Eye (tissue), 1 donor: ENCODE data around the gene AUTS2.

Source experiments
- DNase-seq: peaks from one replicate; pipeline ENCODE4 v3.0.0-alpha.2; 2015

AUTS2 gene

GRCh38 chr7:69736126-69736810 lies 138.0 kb downstream of the AUTS2 start:
- no peak for DNase-seq

GRCh38 chr7:69738396-69738951 lies 140.2 kb downstream of the AUTS2 start:
- peak; percentile 84 for DNase-seq

DNA sequence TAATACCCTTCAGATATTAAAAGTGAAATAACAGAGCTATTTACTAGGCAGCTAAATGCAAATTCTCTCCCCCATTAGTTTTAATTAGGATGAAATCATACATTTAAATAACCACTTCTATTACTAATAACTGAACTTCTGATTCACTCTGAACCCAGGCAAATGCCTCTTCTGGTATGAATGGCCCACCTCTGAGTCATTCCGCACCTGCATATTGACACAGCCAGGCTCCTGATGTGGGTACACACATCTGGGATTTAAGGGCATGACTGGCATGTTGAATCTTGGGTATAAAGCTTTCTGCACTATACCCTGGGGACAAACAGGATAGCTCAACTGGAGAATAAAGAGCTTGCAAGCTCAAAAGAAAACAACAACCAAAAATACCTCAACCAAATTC lies 140.9 kb downstream of the AUTS2 start:
- no peak for DNase-seq

GRCh38 chr7:69739931-69740431 lies 141.7 kb downstream of the AUTS2 start:
- peak; percentile 80 for DNase-seq

DNA sequence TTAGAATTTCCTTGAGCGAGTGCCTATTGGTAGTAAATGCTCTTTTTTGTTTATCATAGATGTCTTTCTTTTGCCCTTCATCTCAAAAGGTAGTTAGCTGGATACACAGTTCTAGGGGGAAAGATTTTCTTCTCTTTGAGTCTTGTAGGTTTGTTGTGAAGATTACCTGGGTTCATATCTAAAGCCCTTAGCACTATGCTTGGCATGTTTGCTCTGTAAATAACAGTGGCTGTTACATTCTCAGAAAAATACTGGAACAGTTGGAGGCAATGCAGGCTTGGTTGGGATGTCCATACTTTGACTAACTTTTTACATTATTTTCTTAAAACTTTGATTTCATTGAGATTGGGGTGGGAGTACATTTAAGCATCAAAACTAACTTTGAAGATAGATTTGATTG lies 144.0 kb downstream of the AUTS2 start:
- no peak for DNase-seq

DNA sequence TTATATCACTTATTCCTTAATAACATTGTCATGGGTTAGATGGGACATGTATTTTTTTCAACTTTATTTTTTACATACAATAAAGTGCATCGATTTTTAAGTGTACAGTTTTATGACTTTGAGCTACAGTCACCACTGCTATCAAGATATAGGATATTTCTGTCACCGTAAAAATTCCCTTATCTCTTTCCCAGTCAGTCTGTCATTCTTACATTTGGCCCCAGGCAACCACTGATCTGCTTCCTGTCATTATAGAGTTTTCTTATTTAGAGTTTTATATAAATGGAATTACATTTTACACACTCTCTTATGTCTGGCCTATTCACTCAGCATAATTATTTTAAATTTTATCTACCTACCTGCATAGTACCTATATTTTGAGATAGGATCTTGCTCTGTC lies 145.2 kb downstream of the AUTS2 start:
- DNase-seq: no peak

GRCh38 chr7:69744026-69744425 lies 145.8 kb downstream of the AUTS2 start:
- DNase-seq: no peak

GRCh38 chr7:69746383-69746782 lies 148.1 kb downstream of the AUTS2 start:
- no peak for DNase-seq

DNA sequence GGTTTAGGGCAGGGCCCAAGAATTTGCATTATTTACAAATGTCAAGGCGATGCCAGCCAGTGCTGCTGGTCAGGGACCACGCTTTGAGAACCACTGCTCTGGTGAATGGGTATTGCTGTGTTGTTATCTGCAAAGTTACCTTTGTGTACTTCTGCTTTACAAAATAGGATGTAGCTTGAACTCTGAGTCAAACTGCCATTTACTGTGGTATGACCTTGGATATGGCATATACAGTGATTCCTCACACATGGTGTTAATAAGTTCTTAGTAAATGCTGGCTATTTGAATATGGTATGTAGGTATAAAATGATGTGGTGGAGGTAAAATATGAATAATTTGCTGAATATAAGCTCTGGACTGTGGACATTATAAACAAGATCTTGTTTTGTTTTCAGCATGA lies 148.9 kb downstream of the AUTS2 start:
- DNase-seq: no peak

DNA sequence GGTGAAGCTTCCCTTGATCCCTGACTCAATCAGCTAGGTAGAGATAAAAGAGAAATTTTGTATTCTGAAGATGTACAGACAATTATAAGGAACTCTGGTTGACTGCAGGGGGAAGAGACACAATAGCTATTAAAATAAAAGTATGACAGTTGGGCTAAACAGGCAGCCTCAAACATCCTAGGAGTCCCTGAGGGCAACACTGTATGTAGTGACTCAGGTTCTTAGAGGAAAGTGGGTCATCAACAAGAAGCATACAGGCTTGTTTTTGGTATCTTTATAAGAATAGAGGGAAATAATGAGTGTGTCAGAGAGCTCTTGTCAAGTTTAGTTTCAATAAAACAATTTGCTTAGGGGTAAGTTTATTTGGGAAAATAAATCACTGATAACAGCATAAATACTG lies 150.3 kb downstream of the AUTS2 start:
- DNase-seq: no peak

DNA sequence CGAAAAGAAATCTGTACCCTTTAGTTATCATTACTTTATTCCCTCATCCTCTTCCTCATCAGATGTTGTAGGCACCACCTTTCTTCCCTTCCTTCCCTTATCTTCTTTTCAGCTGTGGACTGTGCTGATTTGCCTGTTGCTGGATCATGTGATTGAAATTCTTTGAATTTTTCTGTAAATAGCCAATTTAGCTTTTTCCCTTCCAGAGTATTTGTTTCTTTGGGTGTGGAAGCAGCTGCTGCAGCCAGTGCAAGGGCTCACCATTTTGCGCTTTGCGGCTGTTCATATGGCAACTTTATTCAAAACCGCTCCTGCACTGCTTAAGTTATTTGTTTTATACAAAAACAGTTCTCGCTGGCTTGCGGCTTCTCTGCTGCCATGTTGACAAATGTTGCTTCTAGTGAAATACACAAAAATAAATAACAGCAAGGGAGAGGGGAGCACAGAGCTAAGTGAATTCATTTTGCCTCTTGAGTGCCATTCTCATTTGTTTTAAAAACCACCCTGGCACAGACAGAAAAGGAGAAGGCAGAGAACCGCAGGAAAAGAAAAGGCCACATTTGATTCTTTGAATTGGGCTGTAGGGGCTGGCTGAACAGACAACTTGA lies 151.2 kb downstream of the AUTS2 start:
- DNase-seq: no peak

- DNase-seq: no peak
Observed at GRCh38 chr7:69749994-69750393, 151.7 kb downstream of the AUTS2 start.

- no peak for DNase-seq
Observed at GRCh38 chr7:69751026-69751425, 152.8 kb downstream of the AUTS2 start.

DNA sequence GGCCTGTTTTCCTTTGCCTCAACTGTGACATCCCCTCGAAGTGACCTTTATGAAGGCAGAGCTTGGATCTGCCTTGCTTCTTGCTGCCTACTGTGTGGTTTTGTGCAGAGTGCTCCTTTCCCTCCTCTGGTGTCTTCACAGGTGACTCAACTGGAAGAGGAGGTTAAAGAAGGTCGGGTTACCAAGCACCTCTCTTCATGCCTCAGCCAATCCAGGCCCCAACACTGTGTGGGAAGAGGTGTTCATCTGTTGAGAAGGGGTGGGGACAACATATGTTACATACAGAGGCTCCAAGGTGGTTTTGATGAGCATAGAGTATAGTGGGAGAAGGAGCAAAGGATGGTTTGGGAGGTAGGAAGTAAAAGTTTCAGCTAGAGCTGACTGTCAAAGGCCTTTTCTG lies 155.7 kb downstream of the AUTS2 start:
- DNase-seq: no peak

DNA sequence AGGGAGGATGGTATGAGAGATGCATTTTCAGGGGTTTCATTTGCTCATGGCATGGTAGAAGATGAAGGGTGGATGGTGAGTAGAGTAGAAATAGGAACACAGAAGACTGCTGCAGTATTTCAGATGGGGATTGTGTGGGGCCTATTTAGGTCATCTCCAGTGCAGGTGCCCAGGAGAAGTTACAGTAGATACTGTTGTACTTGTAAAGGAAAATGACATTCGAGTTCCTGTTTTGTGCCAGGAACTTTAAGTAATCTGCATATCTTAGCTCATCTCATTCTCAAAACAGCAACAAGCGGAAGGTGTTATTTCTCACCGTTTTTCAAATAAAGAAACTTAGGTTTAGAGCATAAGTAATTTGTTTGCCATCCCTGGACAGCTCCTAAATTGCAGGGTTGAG lies 156.2 kb downstream of the AUTS2 start:
- DNase-seq: no peak

GRCh38 chr7:69756235-69756634 lies 158.0 kb downstream of the AUTS2 start:
- DNase-seq: no peak

GRCh38 chr7:69757528-69757927 lies 159.3 kb downstream of the AUTS2 start:
- no peak for DNase-seq

GRCh38 chr7:69757981-69758430 lies 159.7 kb downstream of the AUTS2 start:
- peak; percentile 43 for DNase-seq

DNA sequence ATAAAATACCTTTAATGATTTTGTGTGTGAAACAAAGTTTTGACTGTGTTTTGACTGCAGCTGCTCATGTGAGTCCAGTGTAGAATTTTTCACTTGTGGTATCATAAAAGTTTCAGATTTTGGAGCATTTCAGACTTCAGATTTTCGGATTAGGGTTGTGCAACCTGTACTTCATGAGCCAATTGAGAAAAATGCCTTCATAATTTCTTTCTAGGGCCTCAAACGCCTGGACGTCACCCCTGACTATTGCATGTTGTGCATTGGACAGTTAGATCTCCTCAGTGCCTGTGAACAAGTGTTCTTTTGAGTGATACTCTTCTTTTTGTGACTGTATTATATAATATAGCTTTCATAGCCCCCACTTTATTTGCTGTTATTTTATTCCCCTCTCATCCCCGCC lies 161.1 kb downstream of the AUTS2 start:
- no peak for DNase-seq

DNA sequence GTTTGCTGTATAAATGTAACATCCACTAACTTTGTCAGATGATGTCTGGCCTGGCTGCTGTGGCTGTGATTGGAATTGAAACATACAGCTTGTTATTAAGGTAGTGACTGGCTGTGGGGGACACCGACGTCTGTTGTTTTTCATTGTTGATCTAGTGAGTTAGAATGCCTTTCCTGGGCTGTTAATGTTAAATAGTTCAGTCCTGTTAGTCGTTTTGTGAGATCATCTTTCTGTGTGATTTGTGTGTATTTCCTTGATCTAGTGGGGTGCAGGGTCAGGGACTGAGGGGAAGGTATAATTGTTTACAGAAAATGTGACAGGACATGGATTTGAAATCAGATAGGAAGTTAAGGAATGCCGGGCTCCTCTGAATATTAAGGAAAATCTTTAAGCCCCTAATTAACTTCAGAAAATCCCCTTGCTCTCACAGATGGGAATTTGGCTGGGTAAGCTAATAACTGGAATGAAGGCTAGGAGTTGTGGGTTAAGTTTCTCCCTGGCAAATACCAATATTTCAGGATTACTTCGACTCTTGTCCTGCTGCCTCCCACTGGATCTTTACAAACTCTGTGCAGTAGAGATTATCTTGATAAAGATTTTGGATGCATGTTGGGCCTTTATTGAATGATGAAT lies 163.1 kb downstream of the AUTS2 start:
- no peak for DNase-seq

- DNase-seq: no peak
Observed at GRCh38 chr7:69762821-69763352, 164.6 kb downstream of the AUTS2 start.

GRCh38 chr7:69763513-69763912 lies 165.2 kb downstream of the AUTS2 start:
- no peak for DNase-seq

DNA sequence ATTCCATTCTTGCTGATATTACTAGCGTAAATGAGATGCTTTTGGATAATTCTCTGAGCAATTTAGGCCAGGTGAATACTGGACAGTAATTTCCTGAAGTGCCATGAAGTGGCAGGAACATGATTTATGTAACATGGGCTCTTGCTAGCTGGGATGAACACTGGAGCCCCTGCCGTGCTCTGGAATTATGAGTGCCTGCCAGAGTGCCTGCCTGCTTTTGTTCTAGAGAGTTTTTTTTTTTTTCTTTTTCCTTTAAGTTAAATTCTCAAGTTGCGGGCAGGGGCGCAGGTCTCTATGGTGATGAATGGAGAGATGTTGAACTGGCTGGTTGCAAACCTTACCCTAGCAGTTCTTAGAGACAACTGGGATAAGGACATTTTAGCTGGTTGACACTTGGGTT lies 165.9 kb downstream of the AUTS2 start:
- DNase-seq: no peak

DNA sequence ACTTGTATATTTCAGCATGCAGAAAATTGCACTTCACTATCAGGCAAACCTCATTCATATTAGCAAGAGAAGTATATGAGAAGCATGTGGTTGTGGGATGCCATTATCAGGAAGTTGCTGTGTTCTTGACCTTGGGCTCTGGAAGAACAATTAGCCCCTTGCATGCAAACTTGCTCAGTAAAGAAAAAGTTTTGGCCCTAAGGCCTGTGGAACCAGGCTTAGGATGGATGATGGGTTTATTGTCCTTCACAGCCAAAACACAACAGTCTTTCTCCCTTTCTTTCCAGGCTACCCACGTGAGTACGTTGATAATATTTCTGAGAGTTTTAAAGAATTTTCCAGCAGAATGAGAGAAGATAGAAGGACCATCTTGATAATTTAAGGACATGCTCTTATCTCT lies 166.4 kb downstream of the AUTS2 start:
- DNase-seq: no peak
